Spinal cord (tissue), 10 donors: ENCODE measurements around the gene DOCK9. TPM values are rescaled to one million over a fixed set of nuclear protein-coding genes. Genes with fewer than 3 reads are reported as not detected.
A peak's percentile ranks its signal among the peaks of the same experiment; 100 is the strongest.

Experiments
- DNase-seq, 6 donors: peaks; one replicate each; pipeline versions ENCODE4 v3.0.0 to v3.0.0-alpha.2; 2013 to 2015; ENCODE audit warnings: low spot score in 6 of 6, low read depth in 4 of 6
- H3K27ac ChIP-seq: one replicate; pipeline ENCODE4 v1.5.1; 2013; ENCODE audit warnings: low read depth, low read length, control low read depth
- H3K27me3 ChIP-seq: one replicate; pipeline ENCODE4 v1.6.1; 2013; ENCODE audit warnings: low read length; ENCODE audit not compliant: control insufficient read depth, insufficient read depth
- H3K36me3 ChIP-seq: one replicate; pipeline ENCODE4 v1.6.1; 2013; ENCODE audit warnings: low read length; ENCODE audit not compliant: control insufficient read depth, insufficient read depth
- H3K4me1 ChIP-seq: one replicate; pipeline ENCODE4 v1.6.1; 2013; ENCODE audit warnings: low read length; ENCODE audit not compliant: control insufficient read depth, insufficient read depth
- H3K4me3 ChIP-seq: one replicate; pipeline ENCODE4 v1.5.1; 2013; ENCODE audit warnings: low read depth, low read length, control low read depth
- H3K9me3 ChIP-seq: one replicate; pipeline ENCODE4 v1.6.1; 2013; ENCODE audit warnings: low read length; ENCODE audit not compliant: control insufficient read depth, insufficient read depth
- WGBS: methylation state at CpG from one replicate; pipeline ENCODE4 v1.1.5; 2013; ENCODE audit warnings: missing lambda C conversion rate; ENCODE audit not compliant: insufficient coverage; 5-methylcytosine and 5-hydroxymethylcytosine counted together
- polyA plus RNA-seq, 2 donors: library from polyadenylated mRNA; unstranded; fragments of 120-200 nt; gene quantifications; one replicate each; pipeline ENCODE4 v1.2.1, GENCODE V29; 2013; ENCODE audit not compliant: insufficient read length in 2 of 2
- total RNA-seq, 2 donors: library from RNA; depleted of rRNA in 1 of 2; stranded (reverse); fragments of 120-200 nt in 1 of 2; fragments of >200 nt in 1 of 2; gene quantifications; one replicate each; pipeline versions ENCODE4 v1.2.3 to v1.2.4, GENCODE V29; 2013 to 2014
- donor health status: healthy.

The DOCK9 gene
- total and polyA plus RNA-seq, 4 donors, result 74.4 to 117 (median 97.3) TPM

GRCh38 chr13:98957731-98958442, 20.0 kb downstream of the DOCK9 start:
- no peak for DNase-seq
- WGBS, result 78% methylated on average over 2 of the region's 3 CpGs
- Histone ChIP-seq H3K27me3 (no peaks in the 10 kb centered on the region), H3K36me3 (no peaks in the 10 kb centered on the region), H3K4me1 (peaks cover 2% of the 10 kb centered on the region), H3K27ac (no peak overlapping the region), H3K4me3 (no peak overlapping the region), H3K9me3 (no peaks in the 10 kb centered on the region)

GRCh38 chr13:98955336-98955735, 22.5 kb downstream of the DOCK9 start:
- no peaks in the 10 kb centered on the region for H3K4me1 ChIP-seq
- H3K4me3 ChIP-seq, result no peak overlapping the region
- no peaks in the 10 kb centered on the region for H3K27me3 ChIP-seq
- no peaks in the 10 kb centered on the region for H3K9me3 ChIP-seq
- no peak overlapping the region for H3K27ac ChIP-seq
- H3K36me3 ChIP-seq, result no peaks in the 10 kb centered on the region
- no peak for DNase-seq
- 98% methylated on average over 6 of the region's 9 CpGs for WGBS

- Histone ChIP-seq H3K4me3 (no peak overlapping the region), H3K9me3 (no peaks in the 10 kb centered on the region), H3K36me3 (no peaks in the 10 kb centered on the region), H3K4me1 (no peaks in the 10 kb centered on the region), H3K27ac (no peak overlapping the region), H3K27me3 (no peaks in the 10 kb centered on the region)
- 68% methylated on average over 4 of the region's 4 CpGs for WGBS
- DNase-seq, result no peak
Observed at GRCh38 chr13:98954313-98954712, 23.6 kb downstream of the DOCK9 start.

GRCh38 chr13:98951266-98951665, 26.6 kb downstream of the DOCK9 start:
- no peaks in the 10 kb centered on the region for H3K27me3 ChIP-seq
- no peaks in the 10 kb centered on the region for H3K9me3 ChIP-seq
- no peaks in the 10 kb centered on the region for H3K36me3 ChIP-seq
- no peak overlapping the region for H3K4me3 ChIP-seq
- H3K27ac ChIP-seq, result no peak overlapping the region
- H3K4me1 ChIP-seq, result no peaks in the 10 kb centered on the region
- no peak for DNase-seq
- 94% methylated on average over 2 of the region's 6 CpGs for WGBS

- H3K36me3 ChIP-seq, result no peaks in the 10 kb centered on the region
- H3K4me3 ChIP-seq, result no peak overlapping the region
- no peaks in the 10 kb centered on the region for H3K27me3 ChIP-seq
- H3K27ac ChIP-seq, result no peak overlapping the region
- DNase-seq, result no peak
- no peaks in the 10 kb centered on the region for H3K4me1 ChIP-seq
- no peaks in the 10 kb centered on the region for H3K9me3 ChIP-seq
- 83% methylated on average over 7 of the region's 7 CpGs for WGBS
Observed at GRCh38 chr13:98950705-98951104, 27.2 kb downstream of the DOCK9 start.

GRCh38 chr13:98947925-98948324, 29.9 kb downstream of the DOCK9 start:
- no peaks in the 10 kb centered on the region for H3K27me3 ChIP-seq
- no peak overlapping the region for H3K27ac ChIP-seq
- H3K36me3 ChIP-seq, result no peaks in the 10 kb centered on the region
- H3K4me3 ChIP-seq, result no peak overlapping the region
- H3K9me3 ChIP-seq, result no peaks in the 10 kb centered on the region
- H3K4me1 ChIP-seq, result no peaks in the 10 kb centered on the region
- no CpG with 5 or more reads among the region's 1 CpG for WGBS
- no peak for DNase-seq

GRCh38 chr13:98945863-98946605, 31.8 kb downstream of the DOCK9 start:
- Histone ChIP-seq H3K27ac (no peak overlapping the region), H3K27me3 (no peaks in the 10 kb centered on the region), H3K9me3 (no peaks in the 10 kb centered on the region), H3K36me3 (no peaks in the 10 kb centered on the region), H3K4me3 (no peak overlapping the region), H3K4me1 (no peaks in the 10 kb centered on the region)
- DNase-seq, result no peak
- WGBS, result 85% methylated on average over 9 of the region's 9 CpGs

- Histone ChIP-seq H3K27ac (no peak overlapping the region), H3K27me3 (no peaks in the 10 kb centered on the region), H3K4me3 (no peak overlapping the region), H3K9me3 (no peaks in the 10 kb centered on the region), H3K36me3 (no peaks in the 10 kb centered on the region), H3K4me1 (no peaks in the 10 kb centered on the region)
- WGBS, result 92% methylated on average over 4 of the region's 5 CpGs
- DNase-seq, result no peak
Observed at GRCh38 chr13:98944336-98944735, 33.5 kb downstream of the DOCK9 start.

- H3K9me3 ChIP-seq, result no peaks in the 10 kb centered on the region
- no peak overlapping the region for H3K27ac ChIP-seq
- H3K4me3 ChIP-seq, result no peak overlapping the region
- no peaks in the 10 kb centered on the region for H3K27me3 ChIP-seq
- H3K4me1 ChIP-seq, result no peaks in the 10 kb centered on the region
- H3K36me3 ChIP-seq, result no peaks in the 10 kb centered on the region
- 81% methylated on average over 3 of the region's 3 CpGs for WGBS
- peak in 1 of 6 donors; percentile 52 for DNase-seq
Observed at GRCh38 chr13:98942997-98943396, 34.9 kb downstream of the DOCK9 start.

GRCh38 chr13:98942485-98942884, 35.4 kb downstream of the DOCK9 start:
- Histone ChIP-seq H3K9me3 (no peaks in the 10 kb centered on the region), H3K36me3 (no peaks in the 10 kb centered on the region), H3K27me3 (no peaks in the 10 kb centered on the region), H3K4me1 (peaks cover 3% of the 10 kb centered on the region), H3K27ac (no peak overlapping the region), H3K4me3 (no peak overlapping the region)
- no peak for DNase-seq
- WGBS, result 100% methylated on average over 6 of the region's 7 CpGs
